ENCODE measurements around the gene PIAS1. TPM values are rescaled to one million over a fixed set of nuclear protein-coding genes. Genes with fewer than 3 reads are reported as not detected.

PIAS1 gene
- total RNA-seq, 4 donors from 2014 or later: 91.6 to 202 (median 111) TPM

DNA sequence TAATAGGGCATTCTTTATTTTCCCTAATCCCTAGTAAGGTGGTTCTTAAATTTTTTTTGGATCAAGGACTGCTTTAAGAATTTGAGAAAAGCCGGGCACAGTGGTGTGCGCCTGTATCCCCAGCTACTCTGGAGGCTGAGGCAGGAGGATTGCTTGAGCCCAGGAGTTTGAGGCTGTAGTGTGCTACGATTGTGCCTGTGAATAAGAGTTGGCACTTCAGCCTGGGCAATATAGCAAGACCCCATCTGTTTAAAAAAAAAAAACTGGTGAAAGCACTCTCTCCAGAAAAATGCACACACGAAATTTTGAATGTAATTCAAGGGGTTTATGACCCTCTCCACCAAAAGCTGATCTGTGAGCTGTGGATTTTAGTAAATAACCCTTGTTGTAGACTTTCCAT, 119.0 kb downstream of the PIAS1 start:
- Histone ChIP-seq H3K36me3 (peaks cover 6 to 33% of the 10 kb centered on the region in 2 donors), H3K4me1 (no peaks in the 10 kb centered on the region), H3K27ac (no peak overlapping the region), H3K4me3 (replicated peaks in 1 of 3) (no peak overlapping the region), H3K9me3 (no peaks in the 10 kb centered on the region), H3K27me3 (no peaks in the 10 kb centered on the region)
- no peak for TF ChIP-seq POLR2A (IDR thresholded peaks at IDR 0.05)
- no peak for TF ChIP-seq CTCF (IDR thresholded peaks at IDR 0.05)
- 97 to 99% methylated on average over 4 of the region's 4 CpGs for WGBS, 2 donors
- no peak for DNase-seq
- intact Hi-C loops (cut with DNase I): no loop called here

DNA sequence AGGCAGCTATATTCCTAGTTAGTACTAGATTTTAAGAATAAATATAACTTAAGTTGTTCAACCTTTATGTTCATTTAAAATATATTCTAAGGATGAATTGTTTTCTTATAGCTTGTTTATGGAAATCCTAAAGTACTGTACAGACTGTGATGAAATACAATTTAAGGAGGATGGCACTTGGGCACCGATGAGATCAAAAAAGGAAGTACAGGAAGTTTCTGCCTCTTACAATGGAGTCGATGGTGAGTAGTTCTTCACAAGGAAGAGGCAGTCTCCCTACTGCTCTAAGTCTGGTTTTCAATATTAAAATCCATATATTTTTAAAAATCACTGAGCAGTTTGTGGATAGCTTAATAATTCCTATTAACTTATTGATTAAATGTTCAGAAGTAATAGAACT, 121.4 kb downstream of the PIAS1 start:
- WGBS, 2 donors: 80 to 81% methylated on average over 2 of the region's 2 CpGs
- intact Hi-C loops (cut with DNase I): no loop called here
- no peak for TF ChIP-seq POLR2A (IDR thresholded peaks at IDR 0.05)
- no peak for TF ChIP-seq CTCF (IDR thresholded peaks at IDR 0.05)
- Histone ChIP-seq H3K4me3 (replicated peaks in 1 of 3) (no peak overlapping the region), H3K4me1 (no peaks in the 10 kb centered on the region), H3K27me3 (no peaks in the 10 kb centered on the region), H3K27ac (no peak overlapping the region), H3K9me3 (no peaks in the 10 kb centered on the region), H3K36me3 (peaks cover 6 to 37% of the 10 kb centered on the region in 2 donors)
- no peak for DNase-seq

DNA sequence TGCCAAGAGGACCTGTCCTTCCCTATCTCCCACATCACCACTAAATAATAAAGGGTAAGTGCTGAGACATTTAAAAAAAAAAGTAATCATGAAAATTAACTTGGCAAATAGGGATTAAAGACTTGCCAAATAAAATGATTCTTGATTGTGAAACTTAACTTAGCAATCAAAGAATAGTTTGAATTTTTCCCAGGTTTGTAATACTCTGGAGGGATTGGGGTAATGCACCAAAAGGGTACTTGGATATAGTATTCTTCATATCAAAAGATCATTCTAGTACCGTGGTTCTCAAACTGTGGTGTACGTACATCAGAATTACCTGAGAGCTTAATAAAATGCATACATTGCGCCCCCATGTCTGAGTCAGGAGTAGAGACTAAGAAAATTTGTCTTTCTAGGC, 122.5 kb downstream of the PIAS1 start:
- Histone ChIP-seq H3K4me3 (replicated peaks in 1 of 3) (no peak overlapping the region), H3K36me3 (peaks cover 13 to 42% of the 10 kb centered on the region in 2 donors), H3K9me3 (no peaks in the 10 kb centered on the region), H3K27me3 (no peaks in the 10 kb centered on the region), H3K27ac (no peak overlapping the region), H3K4me1 (no peaks in the 10 kb centered on the region)
- TF ChIP-seq CTCF (IDR thresholded peaks at IDR 0.05): no peak
- TF ChIP-seq POLR2A (IDR thresholded peaks at IDR 0.05): no peak
- no peak for DNase-seq
- intact Hi-C loops (cut with DNase I): no loop called here
- 91 to 95% methylated on average over 3 of the region's 3 CpGs for WGBS, 2 donors

DNA sequence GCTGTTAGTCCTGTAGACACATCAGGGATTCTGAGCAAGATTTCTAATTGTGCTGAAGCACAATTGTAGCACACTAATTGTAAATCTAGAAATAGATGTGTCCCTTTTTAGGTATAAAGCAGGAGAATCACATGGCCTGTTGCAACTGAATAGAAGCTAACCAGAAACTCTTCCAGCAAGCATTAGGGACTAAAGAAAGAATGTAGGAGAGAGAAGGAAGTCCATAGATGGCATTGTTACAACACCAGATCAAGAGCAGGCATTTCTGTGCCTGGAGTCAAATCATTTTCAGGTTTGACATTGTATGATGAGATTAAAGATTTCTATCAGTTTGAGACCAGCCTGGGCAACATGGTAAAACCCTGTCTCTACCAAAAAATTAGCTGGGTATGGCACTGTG, 123.6 kb downstream of the PIAS1 start:
- no peak overlapping the region for H3K4me3 ChIP-seq (replicated peaks in 1 of 3)
- no peaks in the 10 kb centered on the region for H3K9me3 ChIP-seq
- H3K4me1 ChIP-seq: no peaks in the 10 kb centered on the region
- TF ChIP-seq POLR2A (IDR thresholded peaks at IDR 0.05) (no peak), CTCF (IDR thresholded peaks at IDR 0.05) (no peak)
- H3K27ac ChIP-seq: peak overlapping the region in 1 of 3 donors; percentile 2
- DNase-seq: no peak
- H3K36me3 ChIP-seq: peaks cover 24 to 46% of the 10 kb centered on the region in 2 donors
- H3K27me3 ChIP-seq: no peaks in the 10 kb centered on the region
- intact Hi-C loops (cut with DNase I): no loop called here

- intact Hi-C loops (cut with DNase I): no loop called here
- no peak for DNase-seq
- H3K9me3 ChIP-seq: no peaks in the 10 kb centered on the region
- H3K27ac ChIP-seq: no peak overlapping the region
- H3K4me1 ChIP-seq: peaks cover 26 to 31% of the 10 kb centered on the region in 2 donors
- WGBS, 2 donors: 92 to 94% methylated on average over 5 of the region's 5 CpGs
- TF ChIP-seq POLR2A (IDR thresholded peaks at IDR 0.05) (no peak), CTCF (IDR thresholded peaks at IDR 0.05) (no peak)
- H3K4me3 ChIP-seq (replicated peaks in 1 of 3): no peak overlapping the region
- no peaks in the 10 kb centered on the region for H3K27me3 ChIP-seq
- peaks cover 15 to 22% of the 10 kb centered on the region in 2 donors for H3K36me3 ChIP-seq
Observed at GRCh38 chr15:68183616-68184315, 129.7 kb downstream of the PIAS1 start.
